ENCODE data around the gene GABRA1. TPM values are rescaled to one million over a fixed set of nuclear protein-coding genes. Genes with fewer than 3 reads are reported as not detected.

Gene GABRA1
- not detected in 2 replicates for total RNA-seq

DNA sequence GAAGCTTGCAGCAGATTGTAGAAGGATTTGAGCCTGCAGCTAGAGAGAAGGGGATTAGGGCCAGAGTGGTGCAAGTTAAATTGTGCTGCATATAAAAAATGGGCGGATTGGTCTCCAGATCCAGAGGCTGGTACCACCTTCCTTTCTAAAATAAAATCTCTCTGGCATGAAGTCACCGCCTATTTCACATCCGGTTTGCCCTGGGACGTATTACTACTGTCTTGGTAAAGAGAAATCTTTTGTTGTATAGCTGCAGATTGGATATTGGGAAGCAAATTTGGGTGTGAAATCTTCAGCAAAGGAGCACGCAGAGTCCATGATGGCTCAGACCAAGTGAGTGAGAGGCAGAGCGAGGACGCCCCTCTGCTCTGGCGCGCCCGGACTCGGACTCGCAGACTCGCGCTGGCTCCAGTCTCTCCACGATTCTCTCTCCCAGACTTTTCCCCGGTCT is at the start of gene GABRA1:
Gene GABRA1, plus strand, starts transcription at position 180 of the 451 bp plus-strand sequence. CDS start 2,691 bp downstream, outside the sequence.

Other genes starting within 250 kb of the GABRA1 start
- gene GABRA6, start 162.4 kb upstream of the GABRA1 start, total RNA-seq: not detected in 2 replicates
- gene GABRG2, start 219.7 kb downstream of the GABRA1 start, total RNA-seq: not detected in 2 replicates

Data from placental epithelial cell (primary cell).